OCI-LY1 (cell line): Measurements from ENCODE around the gene STAT4.

Experiments used
- CTCF ChIP-seq: fragments of 200-600 bp; sonication (generic), shearing (Covaris generic); IDR thresholded peaks from 2 replicates; pipeline ENCODE4 v1.5.1; 2017; ENCODE audit warnings: mild to moderate bottlenecking, antibody characterized with exemption, low read length, moderate library complexity, mixed read lengths
- EZH2 ChIP-seq: fragments of 200-600 bp; sonication (generic), shearing (Covaris generic); IDR thresholded peaks from 2 replicates; pipeline ENCODE4 v1.8.0; 2017; ENCODE audit warnings: borderline replicate concordance, mixed run types, mild to moderate bottlenecking, antibody characterized with exemption, low read length, moderate library complexity, mixed read lengths

GRCh38 chr2:191066197-191066918 lies 84.4 kb downstream of the STAT4 start:
- TF ChIP-seq CTCF = no peak
- no peak for TF ChIP-seq EZH2
